Hematopoietic multipotent progenitor cell (in vitro differentiated cells): ENCODE data around the gene BMAL1. TPM values are rescaled to one million over a fixed set of nuclear protein-coding genes. Genes with fewer than 3 reads are reported as not detected.

Experiments used
- DNase-seq, 3 donors: peaks; one replicate each; pipeline ENCODE4 v3.0.0-alpha.2; 2011 to 2015; ENCODE audit warnings: low read depth in 2 of 3, low spot score in 2 of 3
- total RNA-seq: library from RNA; depleted of rRNA; stranded (reverse); fragments of >200 nt; gene quantifications from one replicate; pipeline ENCODE4 v1.2.3, GENCODE V29; 2012

The BMAL1 gene
- total RNA-seq, 1 donor, result 3.0 TPM

DNA sequence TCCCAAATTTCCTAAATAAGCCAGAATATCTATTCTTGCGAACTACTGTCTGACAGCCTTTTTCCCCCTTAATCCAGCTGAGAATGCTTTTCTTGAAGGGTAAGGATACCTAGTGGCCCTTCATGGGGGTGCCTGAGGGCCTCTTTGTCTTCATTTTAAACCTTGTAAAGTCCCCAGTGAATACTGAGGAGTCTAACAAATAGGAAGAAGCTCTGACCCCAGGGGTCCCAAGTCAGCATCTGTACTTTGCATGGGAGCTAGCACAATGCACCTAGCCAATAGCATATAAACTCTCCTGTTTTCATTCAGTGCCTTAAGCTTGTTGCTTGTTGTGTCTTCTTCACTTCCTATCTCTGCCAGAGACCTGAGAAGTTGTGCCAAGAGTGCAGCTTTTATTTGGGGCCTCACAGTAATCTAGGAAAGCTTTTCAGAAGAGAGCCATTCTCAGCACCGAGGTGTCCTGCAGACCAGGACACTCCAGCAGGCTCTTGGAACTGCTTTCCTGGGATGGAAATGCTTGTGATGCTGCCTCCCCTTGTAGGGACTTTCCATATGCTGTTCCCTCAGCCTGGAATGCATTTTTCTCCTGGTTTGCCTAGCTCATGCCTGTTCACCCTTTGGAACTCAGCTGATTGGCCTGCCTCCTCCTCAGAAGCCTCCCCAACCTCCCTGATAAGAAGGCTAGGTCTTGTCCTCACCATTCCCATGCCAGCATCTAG lies 37.2 kb downstream of the BMAL1 start:
- no peak for DNase-seq

DNA sequence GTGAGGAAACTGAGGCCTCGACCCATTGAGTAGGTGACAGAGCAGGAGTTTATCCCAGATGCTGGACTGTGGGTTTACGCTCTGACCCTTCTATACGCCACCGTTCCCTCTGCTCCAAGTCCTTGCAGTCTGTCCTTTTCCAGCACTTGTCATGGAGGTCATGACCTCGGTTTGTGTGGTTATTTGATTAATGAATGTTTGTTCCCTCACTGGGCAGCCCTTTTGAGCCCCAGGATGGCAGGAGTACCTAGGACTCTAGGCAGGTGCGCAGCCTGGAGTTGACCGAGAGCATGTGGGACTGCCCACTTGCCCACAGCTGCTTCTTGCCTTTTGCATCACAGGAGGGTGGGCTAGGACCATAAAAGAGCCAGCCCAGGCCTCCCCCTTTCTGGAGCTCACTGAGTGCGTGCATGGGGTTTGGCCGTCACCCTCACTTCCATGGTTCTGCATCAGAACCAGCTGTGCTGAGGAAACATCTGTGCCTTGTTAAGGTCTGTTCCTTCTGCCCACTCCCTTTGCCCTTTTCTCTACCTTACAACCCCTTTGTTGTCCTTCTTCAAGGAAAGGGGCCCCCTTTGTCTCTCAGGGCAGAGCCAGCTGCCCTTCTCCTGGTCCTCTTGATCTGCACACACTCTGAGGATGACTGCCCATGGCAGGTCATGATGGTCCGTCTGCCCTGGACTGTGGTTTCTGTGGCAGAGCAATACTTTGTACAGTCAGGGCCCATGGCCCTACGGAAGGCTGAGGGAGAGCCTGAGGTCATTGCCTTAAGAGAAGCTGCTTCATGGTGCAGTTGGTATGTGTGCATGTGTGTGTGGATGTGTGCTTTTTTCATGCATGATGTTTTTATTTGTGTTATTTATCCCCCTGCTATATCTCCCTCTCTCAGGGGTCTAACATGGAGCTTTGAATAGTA lies 38.2 kb downstream of the BMAL1 start:
- peak in 1 of 3 donors; percentile 45 for DNase-seq

DNA sequence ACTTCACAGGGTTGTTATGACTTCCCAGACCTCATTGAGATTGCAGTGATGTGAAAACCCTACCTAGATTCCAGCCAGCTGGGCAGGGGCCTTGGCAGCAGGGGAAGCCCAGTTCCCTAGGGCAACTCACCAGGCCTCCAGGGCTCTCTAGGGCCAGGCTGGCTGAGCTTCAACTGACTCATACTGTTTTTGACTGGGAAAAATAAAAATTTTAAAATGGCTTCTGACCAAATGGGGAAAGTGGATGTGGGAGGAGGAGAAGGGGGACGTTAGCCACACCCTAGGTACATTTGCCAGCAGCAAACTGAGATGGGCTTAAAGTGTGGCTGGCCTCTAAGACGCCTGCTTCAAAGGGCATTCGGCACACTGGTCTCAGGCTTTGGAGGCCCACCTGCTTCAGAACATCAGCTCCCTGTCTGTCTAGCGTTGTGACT lies 39.0 kb downstream of the BMAL1 start:
- DNase-seq, result no peak

DNA sequence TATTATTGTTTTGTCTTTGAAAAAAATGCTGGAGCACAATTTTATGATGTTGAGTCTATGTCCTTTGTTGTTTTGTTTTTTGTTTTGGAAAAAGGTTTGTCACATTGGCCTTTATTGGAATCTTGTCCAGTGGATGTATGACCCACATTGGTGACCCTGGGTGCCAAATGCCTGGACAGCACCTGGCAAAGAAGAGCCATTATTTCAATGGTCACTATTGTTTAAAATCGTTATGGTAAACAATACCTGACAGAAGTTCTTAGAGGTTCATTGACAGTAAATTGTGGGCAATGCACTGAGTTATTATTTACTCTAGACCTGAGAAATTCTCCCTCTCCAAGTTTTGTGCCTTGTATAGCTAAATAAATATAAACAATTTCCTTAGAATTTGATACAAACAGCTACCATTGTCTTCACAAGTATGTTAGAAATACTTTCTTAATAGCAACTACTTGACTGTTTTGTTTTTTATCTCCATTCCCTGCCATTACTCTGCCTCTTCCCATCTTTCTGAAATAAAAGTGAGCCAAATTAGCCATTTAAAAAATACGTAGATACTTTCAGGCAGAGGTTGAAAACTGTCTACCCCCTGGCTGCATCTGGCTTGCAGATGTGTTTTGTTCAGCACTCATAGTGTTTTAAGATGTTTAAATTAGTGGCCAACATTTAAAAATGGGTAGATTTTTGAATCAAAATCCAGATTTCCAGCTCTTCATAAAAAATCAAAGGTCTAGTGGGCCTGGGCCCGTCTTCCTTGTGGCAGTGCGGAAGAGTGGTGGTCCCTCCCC lies 39.9 kb downstream of the BMAL1 start:
- DNase-seq, result no peak

DNA sequence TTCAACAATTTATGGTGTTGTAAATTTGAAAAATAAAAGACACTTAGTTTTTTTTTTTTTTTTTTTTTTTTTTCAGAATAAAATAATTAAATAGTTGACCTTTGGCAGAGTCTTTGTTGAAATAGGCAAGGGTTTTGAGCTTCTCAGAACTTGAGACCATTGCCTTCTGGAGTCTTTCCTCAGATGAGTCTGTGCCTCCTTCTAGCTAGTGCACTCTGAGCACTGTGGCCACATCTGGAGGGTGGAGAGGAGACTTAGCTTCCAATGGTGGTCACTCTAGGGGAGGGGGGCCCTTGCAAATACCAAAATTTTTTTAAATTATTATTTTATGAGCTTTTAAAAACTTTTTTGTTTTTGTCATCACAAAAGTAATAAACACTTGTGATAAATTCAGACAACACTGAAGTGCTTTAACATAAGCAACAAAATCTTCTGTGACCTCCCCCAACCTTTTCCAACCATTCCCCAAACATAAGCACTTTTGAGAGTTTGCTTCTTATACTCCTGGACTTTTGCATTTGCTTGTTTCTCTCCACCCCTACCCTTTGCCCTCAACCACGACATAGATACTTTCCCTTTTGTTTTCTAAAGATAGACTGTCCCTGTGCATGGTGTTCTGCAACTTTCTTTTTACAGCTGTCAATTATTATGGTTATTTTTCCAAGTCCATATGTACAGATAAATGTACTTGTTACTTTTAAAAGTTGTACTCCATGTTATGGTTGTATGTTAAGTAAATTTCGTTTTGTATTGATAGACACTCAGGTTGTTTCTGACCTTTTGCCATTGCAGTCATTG lies 41.1 kb downstream of the BMAL1 start:
- no peak for DNase-seq

DNA sequence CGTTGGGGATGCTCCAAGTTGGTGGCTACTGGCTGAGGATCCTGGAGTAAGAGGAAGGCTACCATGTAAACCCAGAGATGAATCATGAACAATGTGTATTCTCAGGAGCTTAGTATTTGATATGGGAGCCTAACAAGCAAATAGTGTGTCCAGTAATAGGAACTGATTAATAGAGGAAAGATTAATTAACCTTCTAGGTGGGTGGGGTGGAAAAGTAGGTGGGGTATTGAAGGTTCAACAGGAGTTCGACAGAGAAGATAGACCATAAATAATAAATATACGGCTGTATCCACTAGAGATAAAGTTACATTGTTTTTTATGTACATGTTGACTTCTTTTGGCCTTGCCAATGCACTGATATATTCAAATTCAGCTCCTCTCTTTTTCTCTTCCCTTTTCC lies 43.1 kb downstream of the BMAL1 start:
- no peak for DNase-seq

DNA sequence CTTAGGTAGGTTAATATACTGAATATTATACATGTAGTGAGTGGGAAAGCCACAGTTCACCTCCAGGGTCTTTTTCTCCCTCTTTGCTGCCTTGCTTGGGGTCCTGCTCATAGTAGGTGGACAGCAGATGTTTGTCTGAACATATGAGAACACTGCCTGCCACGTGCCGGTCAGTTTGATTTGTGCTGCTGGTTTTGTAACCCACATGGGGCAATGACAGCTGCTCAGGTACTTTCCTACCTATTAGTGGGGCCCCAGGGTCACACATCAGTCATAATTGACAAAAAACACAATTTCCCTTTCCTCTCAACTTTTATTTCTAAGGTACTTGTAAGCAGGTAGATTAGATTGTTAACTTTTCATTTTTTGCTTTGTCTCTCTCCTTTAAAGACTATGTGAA lies 43.8 kb downstream of the BMAL1 start:
- no peak for DNase-seq

DNA sequence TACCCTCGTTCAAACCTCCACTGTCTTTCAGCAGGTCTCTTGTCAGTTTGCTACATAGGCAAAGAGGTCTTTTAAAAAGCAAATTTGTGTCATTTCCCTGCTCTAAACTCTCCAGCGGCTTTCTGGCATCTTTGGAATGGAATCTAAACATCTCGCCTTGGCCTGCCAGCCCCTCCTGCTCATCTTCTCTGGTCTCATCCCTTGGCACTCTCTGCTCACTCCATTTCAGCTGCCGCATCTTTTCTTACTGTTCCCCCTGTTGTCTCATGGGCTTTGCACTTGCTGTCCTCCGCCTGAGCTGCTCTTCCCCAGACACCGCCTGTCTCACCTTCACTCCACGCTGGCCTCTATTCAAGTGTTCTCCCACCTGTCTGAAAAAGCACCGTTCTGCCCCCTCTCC lies 46.6 kb downstream of the BMAL1 start:
- no peak for DNase-seq

DNA sequence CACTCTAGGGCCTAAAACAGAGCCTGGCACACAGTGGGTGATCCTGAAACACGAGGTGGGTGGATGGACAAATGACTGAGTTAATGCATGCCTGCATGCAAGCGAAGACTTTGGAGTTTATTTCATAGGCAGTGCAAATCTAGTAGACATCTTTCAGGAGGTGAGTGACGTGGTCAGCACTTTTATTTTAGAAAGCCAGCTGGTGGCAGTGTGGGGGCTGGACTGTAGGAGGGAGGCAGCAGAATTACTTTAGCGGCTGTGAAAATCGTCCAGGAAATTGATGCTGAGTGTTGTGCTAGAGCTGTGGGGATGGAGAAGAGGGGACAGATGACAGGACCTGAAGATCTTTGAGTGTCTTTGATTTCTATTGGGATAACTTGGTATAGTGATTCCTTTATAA lies 47.1 kb downstream of the BMAL1 start:
- no peak for DNase-seq

DNA sequence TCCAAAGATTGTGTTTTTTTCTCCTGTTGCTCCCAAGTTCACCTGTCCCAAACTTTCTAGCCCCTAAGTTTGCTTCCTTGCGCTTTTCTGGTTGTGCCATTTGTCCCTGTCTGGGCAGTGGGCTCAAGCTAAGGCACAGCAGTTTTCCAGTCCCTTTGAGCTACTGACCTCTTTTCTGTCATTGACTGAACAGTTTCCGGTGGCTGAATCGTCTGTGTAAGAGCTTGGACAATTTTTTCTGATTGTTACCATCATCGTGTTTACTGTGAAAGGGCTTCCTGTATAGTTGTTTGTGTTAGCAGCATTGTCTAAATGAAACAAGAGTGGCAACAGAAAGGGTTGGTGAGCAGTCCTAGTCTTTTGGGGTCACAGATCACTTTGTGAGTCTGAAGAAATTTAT lies 49.8 kb downstream of the BMAL1 start:
- DNase-seq, result no peak

DNA sequence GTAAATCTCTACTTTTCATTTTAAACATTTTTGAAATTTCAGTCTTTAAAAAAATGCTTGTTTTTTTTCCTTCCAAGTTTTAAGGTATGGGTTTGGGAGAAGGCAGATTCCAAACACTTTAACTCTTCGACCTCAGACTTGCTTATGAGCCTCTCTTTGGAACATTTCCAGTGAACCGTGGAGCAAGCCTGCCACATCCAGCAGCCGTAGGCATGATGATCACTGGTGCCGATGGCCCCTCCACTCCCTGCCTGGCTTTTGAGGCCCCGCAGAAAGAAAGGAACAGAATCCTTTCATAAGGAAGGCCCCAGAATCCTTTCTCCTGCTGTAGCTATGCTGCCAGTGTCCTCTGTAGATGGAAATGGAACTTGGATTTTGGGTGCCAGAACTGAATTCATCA lies 50.7 kb downstream of the BMAL1 start:
- no peak for DNase-seq

DNA sequence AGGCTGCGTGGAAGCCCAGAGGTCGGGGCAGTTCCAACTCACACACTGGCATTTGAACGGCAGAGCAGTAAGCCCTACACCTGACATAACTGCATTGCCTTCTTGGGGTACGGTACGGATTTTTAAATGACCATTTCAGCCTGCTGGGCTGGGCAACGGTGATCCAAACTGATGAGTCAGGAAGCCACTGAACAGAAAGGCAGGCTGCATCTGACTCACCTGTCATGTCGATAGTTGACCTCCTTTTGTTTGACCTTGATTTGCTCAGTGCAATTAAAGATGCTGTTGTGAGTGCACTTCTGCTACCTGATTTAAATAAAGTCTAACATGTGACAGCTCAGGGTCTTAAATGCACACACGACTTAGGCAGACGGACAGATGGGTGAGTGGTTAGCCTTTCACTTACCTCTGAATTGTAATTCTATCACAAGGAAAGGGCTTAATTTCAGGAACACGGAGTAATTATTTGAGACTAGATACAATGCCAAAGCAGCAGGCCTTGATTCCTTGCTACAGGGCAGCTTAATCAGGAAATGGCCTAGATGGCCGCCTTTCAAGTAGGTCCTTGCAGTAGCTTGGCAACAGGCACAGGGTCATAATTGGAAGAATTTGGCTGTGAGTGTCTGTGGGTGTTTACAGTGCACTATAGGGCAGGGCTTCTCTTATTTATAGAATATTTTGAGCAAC lies 52.2 kb downstream of the BMAL1 start:
- no peak for DNase-seq

DNA sequence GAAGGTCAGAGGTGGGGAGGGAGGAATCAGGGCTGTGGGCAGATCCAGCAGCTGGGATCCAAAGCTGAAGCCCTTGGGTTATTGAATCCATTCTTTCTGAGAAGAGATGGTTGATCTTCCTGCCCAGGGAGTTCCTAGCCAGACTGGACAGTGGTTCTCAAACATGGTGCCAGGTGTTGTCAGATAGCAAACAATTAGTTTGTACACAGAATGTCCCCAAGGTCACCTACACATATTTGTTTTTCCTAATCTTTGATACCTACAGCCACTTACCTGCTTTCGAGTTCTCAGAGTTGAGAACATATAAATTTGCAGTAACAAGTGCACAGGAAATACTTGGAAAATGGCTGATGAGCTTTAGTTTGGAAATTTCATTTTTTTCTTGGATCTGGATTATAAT lies 54.5 kb downstream of the BMAL1 start:
- no peak for DNase-seq

DNA sequence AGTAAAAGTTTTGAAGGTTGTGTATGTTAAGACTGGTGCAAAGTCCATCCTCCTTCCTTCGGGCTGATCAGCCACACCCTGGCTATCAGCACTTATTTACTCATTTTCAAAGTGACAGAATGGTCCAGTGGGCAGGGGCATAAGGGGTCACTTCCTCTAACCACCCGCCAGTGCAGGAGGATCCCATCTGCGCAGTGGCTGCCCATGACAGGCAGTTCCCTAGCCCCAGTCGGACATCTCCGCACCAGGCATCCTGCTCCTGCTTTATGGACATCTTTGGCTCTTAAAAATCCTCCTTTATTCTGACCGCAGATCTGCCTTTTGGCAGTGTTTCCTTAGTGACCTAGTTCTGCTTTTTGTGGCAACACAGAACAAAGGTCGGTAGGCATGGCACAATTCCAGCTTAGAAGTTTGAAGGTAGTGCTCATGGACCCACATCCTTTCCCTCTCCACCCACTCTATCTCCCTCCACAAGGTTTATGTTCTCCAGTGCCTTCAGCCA lies 55.9 kb downstream of the BMAL1 start:
- peak in 2 of 3 donors; percentile 72 to 89 for DNase-seq

DNA sequence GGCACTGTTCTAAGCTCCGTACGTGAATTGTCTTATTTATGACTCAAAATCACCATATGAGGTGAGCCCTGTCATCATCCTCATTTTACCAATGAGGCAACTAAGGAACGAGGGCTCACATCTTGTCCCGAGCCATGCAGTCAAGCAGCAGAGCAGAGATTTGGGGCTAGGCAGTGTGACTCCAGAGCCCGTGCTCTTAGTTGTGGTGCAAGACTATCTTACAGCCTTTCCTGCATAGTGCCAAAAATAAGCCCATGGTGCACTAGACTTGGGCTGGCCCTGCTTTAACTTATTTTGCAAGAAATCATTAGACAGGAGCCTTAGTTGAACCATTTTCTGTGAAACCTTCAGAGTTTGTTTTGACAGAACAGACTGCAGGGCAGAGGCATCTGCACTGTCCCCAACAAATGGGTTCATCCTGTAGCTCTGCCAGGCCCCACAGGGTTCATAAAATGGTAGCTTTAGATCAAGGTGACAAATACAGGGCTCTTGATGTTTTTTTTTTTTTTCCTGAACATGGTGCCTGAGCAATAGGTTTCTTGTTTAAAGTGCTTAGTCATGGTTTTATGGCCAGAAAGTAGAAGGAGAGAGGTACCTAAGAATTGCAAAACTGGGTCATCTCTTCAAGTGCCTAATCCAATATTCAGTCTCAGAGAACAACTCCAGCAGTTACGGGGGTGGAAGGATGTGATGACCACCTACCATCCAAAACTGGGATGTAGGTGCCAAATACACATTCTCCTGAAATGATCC lies 56.6 kb downstream of the BMAL1 start:
- DNase-seq, result no peak

DNA sequence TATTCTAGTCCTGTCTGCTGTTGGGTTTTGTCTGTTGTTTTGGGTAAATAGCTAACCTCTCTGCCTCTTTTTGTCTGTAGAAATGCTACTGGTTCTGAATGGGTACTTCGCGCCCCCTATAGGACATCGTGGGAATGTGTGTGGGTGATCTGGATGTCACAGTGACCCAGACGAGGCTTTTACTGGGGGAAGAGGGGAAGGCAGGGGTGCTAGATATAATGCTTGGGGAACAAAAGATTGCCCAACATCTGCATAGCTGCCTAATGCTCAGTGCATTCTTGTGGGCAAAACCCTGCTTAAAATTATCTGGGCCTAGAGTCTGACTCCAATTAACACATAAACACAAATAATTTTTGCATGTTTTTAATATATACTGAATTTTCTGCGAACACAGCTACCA lies 57.7 kb downstream of the BMAL1 start:
- DNase-seq, result peak; percentile 46 to 84 (median 61)

DNA sequence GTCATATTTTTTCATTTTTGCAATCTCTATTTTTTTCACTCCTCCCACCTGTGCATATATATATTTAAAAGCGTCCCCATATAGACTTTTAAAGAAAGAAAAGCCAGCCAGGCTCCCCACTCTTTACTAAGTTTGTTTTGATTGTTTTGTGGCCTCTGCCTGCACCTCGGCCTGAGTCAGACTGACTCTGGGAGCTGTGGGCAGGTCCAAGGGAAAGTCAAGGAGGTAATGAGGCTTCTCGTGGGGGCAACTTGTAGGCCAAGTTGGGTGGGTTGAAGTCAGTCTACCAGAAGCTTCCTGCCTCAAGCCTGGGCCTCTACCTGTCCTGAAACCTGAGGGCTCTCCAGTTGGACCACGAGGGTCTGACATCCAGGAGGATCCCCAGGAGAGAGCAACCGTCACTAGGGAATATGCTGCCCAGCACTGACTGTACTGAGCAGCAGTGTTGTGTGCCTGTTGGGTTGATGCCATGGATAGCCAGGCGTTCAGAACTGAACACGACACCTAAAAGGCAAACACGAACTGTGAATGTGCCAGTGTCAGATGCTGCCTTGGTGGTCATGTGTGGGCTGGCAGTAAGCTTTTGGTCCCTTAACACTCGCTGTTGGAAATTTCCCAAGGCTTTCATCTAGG lies 58.8 kb downstream of the BMAL1 start:
- DNase-seq, result no peak

DNA sequence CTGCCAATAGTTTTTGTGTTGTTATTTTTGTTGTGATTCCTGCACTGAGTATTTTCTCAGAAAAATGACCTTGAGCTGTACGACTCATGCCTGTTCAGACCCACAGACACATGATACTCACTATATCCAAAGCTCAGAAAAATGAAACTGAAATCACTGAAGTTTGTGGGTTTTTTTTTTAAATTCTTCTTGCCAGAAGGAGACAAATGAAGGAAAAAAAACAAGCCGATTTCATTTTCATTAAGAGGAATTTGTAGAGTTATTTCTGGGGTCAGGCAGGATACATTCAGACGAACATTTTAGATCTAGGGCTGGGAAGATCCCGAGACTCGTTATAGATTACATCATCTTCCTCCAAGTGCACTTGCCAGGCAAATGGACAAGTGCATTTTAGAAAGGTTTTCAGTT lies 60.4 kb downstream of the BMAL1 start:
- peak in 1 of 3 donors; percentile 49 for DNase-seq
